GM19324 (cell line): ENCODE results near the gene PRDX3.

ENCODE experiments used
- ATAC-seq: cut with Tn5 transposase; IDR thresholded peaks from one replicate; pipeline ENCODE4 v1.9.1; 2021; ENCODE audit warnings: mild to moderate bottlenecking, moderate library complexity; ENCODE audit not compliant: unreplicated experiment, low FRiP score

PRDX3 gene

DNA sequence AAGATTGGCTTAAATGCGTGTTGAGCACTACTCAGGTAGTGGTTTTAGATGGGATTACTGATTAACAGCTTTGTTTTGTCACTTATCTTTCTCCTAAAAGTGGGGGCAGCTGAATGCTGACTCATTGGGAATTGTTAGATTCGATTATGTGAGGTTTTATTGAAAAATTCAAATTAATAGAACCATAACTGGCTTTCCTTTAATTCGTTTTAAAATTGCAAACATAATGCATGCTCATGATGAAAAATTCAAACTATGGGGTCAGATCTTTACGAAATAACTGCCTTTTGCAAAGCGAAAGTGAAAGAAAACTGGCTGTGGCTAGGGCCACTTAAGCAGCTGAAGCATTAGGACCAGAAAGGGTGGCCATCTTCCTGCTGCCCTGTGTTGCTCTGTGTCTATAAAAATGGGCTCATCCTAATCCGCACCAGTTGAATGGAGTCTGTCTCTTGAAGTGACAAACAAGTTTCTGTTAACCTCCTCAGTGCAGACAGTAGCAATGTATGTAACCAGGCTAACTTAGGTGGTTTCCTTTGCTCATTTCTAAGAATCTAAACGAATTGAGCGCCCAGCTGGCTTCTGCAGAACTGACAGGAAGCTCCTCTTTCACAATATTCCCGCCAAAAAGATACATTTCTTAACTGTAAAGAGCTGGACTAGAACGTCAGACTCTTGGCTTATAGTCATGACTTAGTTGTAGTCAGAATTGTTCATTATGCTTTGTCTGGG lies 46.9 kb downstream of the PRDX3 start:
- peak; percentile 55 for ATAC-seq

DNA sequence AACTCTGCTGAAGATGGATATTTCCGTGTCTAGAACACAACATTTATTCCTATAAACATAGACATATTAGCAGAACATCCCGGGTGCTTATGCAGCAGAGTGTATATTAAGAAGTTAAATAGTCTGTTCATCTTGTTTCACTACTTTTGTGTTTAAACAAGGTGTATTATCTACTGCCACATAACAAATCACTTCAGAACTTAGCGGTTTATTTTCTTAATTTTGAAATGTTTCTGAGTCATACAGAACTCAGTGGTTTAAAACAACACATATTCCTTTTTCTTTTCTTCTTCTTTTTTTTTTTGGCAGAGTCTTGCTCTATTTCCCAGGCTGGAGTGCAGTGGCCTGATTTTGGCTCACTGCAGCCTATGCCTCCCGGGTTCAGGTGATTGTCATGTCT lies 48.9 kb downstream of the PRDX3 start:
- no peak for ATAC-seq

DNA sequence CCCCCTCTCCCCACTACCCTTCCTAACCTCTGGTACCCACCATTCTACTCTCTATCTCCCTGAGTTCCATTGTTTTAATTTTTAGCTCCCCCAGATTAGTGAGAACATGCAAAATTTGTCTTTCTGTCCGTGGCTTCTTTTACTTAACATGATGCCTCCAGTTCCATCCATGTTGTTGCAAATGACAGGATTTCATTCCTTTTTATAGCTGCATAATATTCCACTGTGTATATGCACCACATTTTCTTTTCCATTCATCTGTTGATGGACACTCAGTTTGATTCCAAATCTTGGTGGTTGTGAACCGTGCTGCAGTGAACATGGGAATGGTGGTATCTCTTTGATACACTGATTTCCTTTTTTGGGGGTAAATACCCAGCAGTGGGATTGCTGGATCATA lies 52.7 kb downstream of the PRDX3 start:
- ATAC-seq, result no peak

DNA sequence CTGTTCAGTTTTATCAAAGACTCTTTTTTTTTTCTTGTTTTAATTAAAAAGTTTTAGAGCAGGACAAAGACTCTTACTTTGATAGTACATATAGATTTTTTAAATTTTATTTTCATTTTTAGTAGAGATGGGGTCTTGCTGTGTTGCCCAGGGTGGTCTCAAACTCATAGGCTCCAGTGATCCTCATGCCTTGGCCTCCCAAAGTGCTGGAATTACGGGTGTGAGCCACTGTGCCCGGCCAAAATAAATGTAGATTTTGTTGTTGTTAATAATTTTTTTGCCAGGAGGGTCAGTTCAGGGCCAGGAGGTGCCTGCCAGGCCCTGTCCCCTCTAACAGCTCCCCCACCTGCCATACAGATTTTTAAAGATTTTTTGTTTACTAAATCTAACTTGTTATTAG lies 57.7 kb downstream of the PRDX3 start:
- ATAC-seq, result no peak

DNA sequence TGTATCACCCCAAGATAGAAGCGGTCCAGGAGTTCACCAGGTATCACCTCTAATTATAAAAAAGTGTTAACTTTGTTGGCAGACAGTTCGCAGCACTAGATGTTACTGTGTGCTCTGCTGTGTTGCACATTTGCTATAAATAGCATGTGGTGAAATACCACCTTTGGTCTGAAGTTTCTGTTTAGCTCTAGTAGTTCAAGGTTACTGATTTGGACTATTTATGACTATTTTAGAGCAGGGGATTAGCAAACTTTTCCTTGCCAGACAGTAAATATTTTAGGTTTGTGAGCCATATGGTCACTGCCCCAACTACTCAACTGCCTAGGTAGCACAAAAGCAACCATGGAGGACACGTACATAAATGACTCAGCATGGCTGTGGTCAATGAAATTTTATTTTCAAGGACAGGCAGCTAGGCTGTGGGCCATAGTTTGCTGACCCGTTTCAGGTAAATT lies 58.2 kb downstream of the PRDX3 start:
- peak; percentile 91 for ATAC-seq

DNA sequence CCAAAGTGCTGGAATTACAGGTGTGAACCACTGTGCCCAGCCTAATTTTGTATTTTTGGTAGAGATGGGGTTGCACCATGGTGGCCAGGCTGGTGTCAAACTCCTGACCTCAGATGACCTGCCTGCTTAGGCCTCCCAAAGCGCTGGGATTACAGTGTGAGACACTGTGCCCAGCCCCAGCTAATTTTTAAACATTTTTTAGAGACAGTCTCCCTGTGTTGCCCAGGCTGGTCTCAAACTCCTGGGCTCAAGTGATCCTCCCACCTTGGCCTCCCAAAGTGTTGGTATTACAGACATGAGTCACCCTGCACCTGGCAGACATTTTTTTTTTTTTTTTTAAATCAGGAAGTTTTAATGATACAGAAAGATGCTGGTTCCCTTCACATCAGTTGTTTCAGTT lies 59.2 kb downstream of the PRDX3 start:
- no peak for ATAC-seq

DNA sequence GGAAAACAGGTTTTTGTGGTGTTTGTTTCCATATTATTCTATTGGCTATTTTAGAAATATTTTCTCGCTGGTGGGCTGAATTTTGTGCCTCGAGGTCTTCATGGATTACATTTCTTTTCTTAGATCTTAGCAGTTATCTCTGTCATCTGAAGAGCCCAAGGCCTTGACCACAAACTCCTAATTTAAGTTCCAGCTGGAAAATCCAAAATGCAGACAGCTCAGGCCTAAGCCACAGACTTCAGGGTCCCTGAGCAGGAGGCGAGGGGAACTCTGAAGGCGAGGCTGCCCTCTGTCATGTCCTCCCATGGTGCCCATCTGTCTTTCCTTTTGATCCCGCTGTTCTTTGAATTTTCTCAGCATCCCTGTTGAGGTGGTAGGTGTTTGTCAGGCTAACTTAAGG lies 60.4 kb downstream of the PRDX3 start:
- no peak for ATAC-seq
